Peyer's patch (tissue), 4 donors: ENCODE data around the gene EVC.

ENCODE experiments used
- POLR2A ChIP-seq, 2 donors: fragments of 450-650 bp; IDR thresholded peaks; one replicate each; pipeline ENCODE4 v1.5.1; 2017; ENCODE audit warnings: antibody characterized with exemption in 2 of 2, mild to moderate bottlenecking in 2 of 2, moderate library complexity in 2 of 2
- TF ChIP-seq, protein P1 (sequence below), 6 experiments: fragments of 450-650 bp in 4 of 6; fragments of 200-600 bp in 2 of 6; sonication (generic) in 1 of 6; IDR thresholded peaks; one replicate each; pipeline ENCODE4 v1.5.1; 2017 to 2019; ENCODE audit warnings: antibody characterized with exemption in 6 of 6, mild to moderate bottlenecking in 3 of 6, moderate library complexity in 1 of 6

DNA sequence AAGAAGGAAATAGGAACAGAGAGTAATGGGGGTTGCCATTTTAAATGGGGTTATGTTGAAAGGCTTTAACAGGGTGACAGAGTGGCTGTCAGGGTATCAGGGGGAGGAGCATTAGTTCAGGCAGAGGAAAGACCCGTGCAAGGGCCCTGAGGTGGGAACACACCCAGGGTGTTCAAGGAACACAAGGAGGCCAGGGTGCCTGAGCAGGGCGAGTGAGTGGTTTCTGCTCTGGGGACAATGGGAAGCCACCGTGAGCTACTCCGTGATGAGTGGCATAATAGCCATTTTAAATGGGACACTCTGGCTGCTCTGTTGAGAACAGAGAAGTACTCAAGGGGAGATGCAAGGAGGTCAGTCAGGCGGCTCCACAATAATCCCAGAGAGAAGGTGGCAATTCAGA lies 7.2 kb upstream of the EVC start:
- TF ChIP-seq, protein P1, sequence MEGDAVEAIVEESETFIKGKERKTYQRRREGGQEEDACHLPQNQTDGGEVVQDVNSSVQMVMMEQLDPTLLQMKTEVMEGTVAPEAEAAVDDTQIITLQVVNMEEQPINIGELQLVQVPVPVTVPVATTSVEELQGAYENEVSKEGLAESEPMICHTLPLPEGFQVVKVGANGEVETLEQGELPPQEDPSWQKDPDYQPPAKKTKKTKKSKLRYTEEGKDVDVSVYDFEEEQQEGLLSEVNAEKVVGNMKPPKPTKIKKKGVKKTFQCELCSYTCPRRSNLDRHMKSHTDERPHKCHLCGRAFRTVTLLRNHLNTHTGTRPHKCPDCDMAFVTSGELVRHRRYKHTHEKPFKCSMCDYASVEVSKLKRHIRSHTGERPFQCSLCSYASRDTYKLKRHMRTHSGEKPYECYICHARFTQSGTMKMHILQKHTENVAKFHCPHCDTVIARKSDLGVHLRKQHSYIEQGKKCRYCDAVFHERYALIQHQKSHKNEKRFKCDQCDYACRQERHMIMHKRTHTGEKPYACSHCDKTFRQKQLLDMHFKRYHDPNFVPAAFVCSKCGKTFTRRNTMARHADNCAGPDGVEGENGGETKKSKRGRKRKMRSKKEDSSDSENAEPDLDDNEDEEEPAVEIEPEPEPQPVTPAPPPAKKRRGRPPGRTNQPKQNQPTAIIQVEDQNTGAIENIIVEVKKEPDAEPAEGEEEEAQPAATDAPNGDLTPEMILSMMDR (IDR thresholded peaks at IDR 0.05), result no peak
- TF ChIP-seq POLR2A (IDR thresholded peaks at IDR 0.05), result no peak
